HepG2 (cell line): Measurements from ENCODE around the gene PPP1R9B. TPM values are rescaled to one million over a fixed set of nuclear protein-coding genes. Genes with fewer than 3 reads are reported as not detected.

Experiments
- ATAC-seq: fragments of 200-7000 bp; cut with Tn5 transposase; 3 replicates; pipeline ENCODE4 v1.9.1; 2020; ENCODE audit warnings: mild to moderate bottlenecking, moderate library complexity
- BruUV-seq: library from RNA; stranded (reverse); fragments of 400-500 nt; replicated peaks from 2 replicates; lab custom pipeline; 2021; lab: Mats Ljungman, UMichigan
- CTCF ChIA-PET: fragments of 300-600 bp; formaldehyde crosslinking; extraction: SDS; loops from one replicate; lab custom pipeline; 2021; ENCODE audit warnings: low total read pairs, inconsistent platforms, low intra/inter-chr PET ratio; lab: Yijun Ruan, JAX
- POLR2A ChIA-PET: fragments of 350-600 bp; sonication (Branson Sonifier 250); formaldehyde crosslinking; loops from one replicate; lab custom pipeline; 2020; ENCODE audit warnings: antibody characterized with exemption, inconsistent platforms; lab: Yijun Ruan, JAX
- DNase-seq: peaks from one replicate; pipeline ENCODE4 v3.0.0-alpha.2; 2015; ENCODE audit warnings: low spot score
- FAIRE-seq: peaks from 3 replicates; lab custom pipeline; 2011; peaks lifted over from hg19 to GRCh38; lab: Jason Lieb, UNC
- H2AFZ ChIP-seq: one replicate; pipeline ENCODE4 v1.6.1; 2011; ENCODE audit warnings: low read length, inconsistent platforms
- H3K27ac ChIP-seq: fragments of 300-600 bp; 3 replicates; pipeline ENCODE4 v1.8.0; 2011; ENCODE audit warnings: mixed run types, mild to moderate bottlenecking, mixed read lengths, low read length, inconsistent platforms; ENCODE audit not compliant: insufficient read depth; ENCODE audit errors: extremely low read length
- H3K27me3 ChIP-seq, 2 experiments: fragments of 200-600 bp in 1 of 2; 2 replicates in 1 of 2; 3 replicates in 1 of 2; pipeline versions ENCODE4 v1.6.0 to v1.8.0; 2011; ENCODE audit warnings: low read length in 2 of 2, mild to moderate bottlenecking in 2 of 2, moderate library complexity in 2 of 2, inconsistent platforms in 1 of 2; ENCODE audit not compliant: insufficient read depth in 2 of 2, control insufficient read depth in 1 of 2
- H3K36me3 ChIP-seq, 2 experiments: fragments of 200-600 bp in 1 of 2; replicated peaks in 1 of 2; 2 replicates in 1 of 2; 3 replicates in 1 of 2; pipeline versions ENCODE4 v1.5.1 to v1.8.0; 2011; ENCODE audit warnings: low read length in 2 of 2, inconsistent platforms in 1 of 2; ENCODE audit not compliant: insufficient read depth in 2 of 2, control insufficient read depth in 1 of 2
- H3K4me1 ChIP-seq: 2 replicates; pipeline ENCODE4 v1.5.1; 2012; ENCODE audit warnings: low read length, inconsistent platforms; ENCODE audit not compliant: insufficient read depth
- H3K4me2 ChIP-seq: 2 replicates; pipeline ENCODE4 v1.6.0; 2011; ENCODE audit warnings: low read depth, low read length, inconsistent platforms
- H3K4me3 ChIP-seq, 3 experiments: fragments of 200-600 bp in 1 of 3; sonication (generic), shearing (Covaris generic) in 1 of 3; replicated peaks in 1 of 3; 2 replicates each; pipeline ENCODE4 v1.5.1; 2011 to 2016; ENCODE audit warnings: low read length in 3 of 3, inconsistent platforms in 2 of 3, low read depth in 2 of 3, mild to moderate bottlenecking in 2 of 3, control low read depth in 1 of 3, mixed read lengths in 1 of 3; ENCODE audit not compliant: insufficient read depth in 1 of 3
- H3K79me2 ChIP-seq: one replicate; pipeline ENCODE4 v1.6.1; 2011; ENCODE audit warnings: low read length, inconsistent platforms; ENCODE audit not compliant: insufficient read depth
- H3K9ac ChIP-seq: 2 replicates; pipeline ENCODE4 v1.6.0; 2011; ENCODE audit warnings: mild to moderate bottlenecking, low read depth, low read length, inconsistent platforms; ENCODE audit not compliant: insufficient read depth
- H3K9me3 ChIP-seq: 2 replicates; pipeline ENCODE4 v1.5.1; 2012; ENCODE audit warnings: mild to moderate bottlenecking, low read length
- H4K20me1 ChIP-seq: 2 replicates; pipeline ENCODE4 v1.6.0; 2011; ENCODE audit warnings: inconsistent platforms, mild to moderate bottlenecking, low read length, moderate library complexity; ENCODE audit not compliant: insufficient read depth
- CHD2 ChIP-seq: IDR thresholded peaks from 2 replicates; pipeline ENCODE4 v1.6.1; 2011; ENCODE audit warnings: low read depth, low read length, improper control_type of control experiment
- FOSL1 ChIP-seq: sonication (generic); formaldehyde crosslinking; IDR thresholded peaks from 2 replicates; pipeline ENCODE4 v1.9.0; 2021; ENCODE audit warnings: missing genetic modification reagents, borderline replicate concordance
- HNRNPH1 ChIP-seq: fragments of 200-400 bp; formaldehyde crosslinking; optimal IDR thresholded peaks from 2 replicates; pipeline ENCODE3; 2017; ENCODE audit warnings: mild to moderate bottlenecking, low read depth, low read length
- KDM5A ChIP-seq: fragments of 200-600 bp; sonication (generic); IDR thresholded peaks from 2 replicates; pipeline ENCODE4 v1.7.0; 2018; ENCODE audit warnings: antibody characterized with exemption, mild to moderate bottlenecking, low read length, borderline replicate concordance
- RFX3 ChIP-seq: IDR thresholded peaks from 2 replicates; pipeline ENCODE4 v1.6.1; 2016; ENCODE audit warnings: missing biosample characterization, missing genetic modification reagents
- ZNF33B ChIP-seq: sonication (generic); formaldehyde crosslinking; IDR thresholded peaks from 2 replicates; pipeline ENCODE4 v1.5.1; 2020; ENCODE audit warnings: mild to moderate bottlenecking, missing genetic modification reagents
- ZNF460 ChIP-seq: sonication (generic); formaldehyde crosslinking; IDR thresholded peaks from 2 replicates; pipeline ENCODE4 v1.5.1; 2020; ENCODE audit warnings: missing genetic modification reagents, mild to moderate bottlenecking, borderline replicate concordance
- ZNF75D ChIP-seq: sonication (generic); formaldehyde crosslinking; IDR thresholded peaks from 2 replicates; pipeline ENCODE4 v1.8.1; 2023; ENCODE audit warnings: missing genetic modification reagents, mild to moderate bottlenecking, borderline replicate concordance
- ZNF891 ChIP-seq: sonication (generic); formaldehyde crosslinking; IDR thresholded peaks from 2 replicates; pipeline ENCODE4 v1.5.0; 2020; ENCODE audit warnings: mild to moderate bottlenecking, missing genetic modification reagents
- ZSCAN21 ChIP-seq: sonication (generic); formaldehyde crosslinking; IDR thresholded peaks from 2 replicates; pipeline ENCODE4 v1.8.0; 2022; ENCODE audit warnings: mild to moderate bottlenecking, missing genetic modification reagents, moderate library complexity, borderline replicate concordance
- WGBS: methylation state at CpG from one replicate; pipeline ENCODE4 v1.1.6; 2017; ENCODE audit warnings: low lambda C conversion rate; 5-methylcytosine and 5-hydroxymethylcytosine counted together
- in situ Hi-C: cut with HindIII; loops from 2 replicates; pipeline ENCODE4 v1.10.0; 2017; ENCODE audit warnings: low pct_unique_long_range_greater_than_20kb; ENCODE audit not compliant: extremely low pct_ligation_motif_present
- intact Hi-C: fragments of 100-400 bp; cut with micrococcal nuclease; formaldehyde crosslinking; loops from one replicate; pipeline ENCODE4 v1.10.0; 2022; ENCODE audit not compliant: unreplicated experiment
- polyA plus RNA-seq, 8 experiments: library from polyadenylated mRNA; depleted of rRNA in 3 of 8; stranded (reverse) in 7 of 8; unstranded in 1 of 8; fragments of >200 nt; fragmentation: Illumina TruSeq in 4 of 8; extraction: Trizol in 4 of 8; gene quantifications; 2 replicates each; pipeline versions ENCODE4 v1.2.1 to v1.2.3, GENCODE V29; 2011 to 2016; ENCODE audit warnings: low read depth in 4 of 8, missing spikeins in 1 of 8, mixed read lengths in 1 of 8; ENCODE audit not compliant: insufficient read depth in 1 of 8
- total RNA-seq, 5 experiments: library from RNA; depleted of rRNA; stranded (reverse); fragments of >200 nt; fragmentation: Illumina TruSeq; extraction: Trizol; gene quantifications; 2 replicates each; pipeline ENCODE4 v1.2.3, GENCODE V29; 2016; ENCODE audit warnings: low read depth in 1 of 5
- TF ChIP-seq, protein P1 (sequence below): sonication (generic); formaldehyde crosslinking; IDR thresholded peaks from 2 replicates; pipeline ENCODE4; 2020; ENCODE audit warnings: missing genetic modification reagents, mild to moderate bottlenecking, borderline replicate concordance
- TF ChIP-seq, protein P2 (sequence below): sonication (generic); formaldehyde crosslinking; IDR thresholded peaks from 2 replicates; pipeline ENCODE4 v1.4.0; 2020; ENCODE audit warnings: missing genetic modification reagents
- TF ChIP-seq, protein P3 (sequence below): sonication (generic); formaldehyde crosslinking; IDR thresholded peaks from 2 replicates; pipeline ENCODE4 v1.5.0; 2020; ENCODE audit warnings: mild to moderate bottlenecking, missing genetic modification reagents
- TF ChIP-seq, protein P4 (sequence below): sonication (generic); formaldehyde crosslinking; IDR thresholded peaks from 2 replicates; pipeline ENCODE4 v1.8.0; 2023; ENCODE audit warnings: mild to moderate bottlenecking, missing genetic modification reagents
- TF ChIP-seq, protein P5 (sequence below): sonication (generic); formaldehyde crosslinking; IDR thresholded peaks from 2 replicates; pipeline ENCODE4 v1.8.0; 2022; ENCODE audit warnings: missing genetic modification reagents, low read depth, mild to moderate bottlenecking, borderline replicate concordance

Gene PPP1R9B
- total and polyA plus RNA-seq, 2 of the 13 experiments (the other 11 are each of a cell fraction or from before 2014, with no cell fraction given) = 9.4 to 15.8 TPM

DNA sequence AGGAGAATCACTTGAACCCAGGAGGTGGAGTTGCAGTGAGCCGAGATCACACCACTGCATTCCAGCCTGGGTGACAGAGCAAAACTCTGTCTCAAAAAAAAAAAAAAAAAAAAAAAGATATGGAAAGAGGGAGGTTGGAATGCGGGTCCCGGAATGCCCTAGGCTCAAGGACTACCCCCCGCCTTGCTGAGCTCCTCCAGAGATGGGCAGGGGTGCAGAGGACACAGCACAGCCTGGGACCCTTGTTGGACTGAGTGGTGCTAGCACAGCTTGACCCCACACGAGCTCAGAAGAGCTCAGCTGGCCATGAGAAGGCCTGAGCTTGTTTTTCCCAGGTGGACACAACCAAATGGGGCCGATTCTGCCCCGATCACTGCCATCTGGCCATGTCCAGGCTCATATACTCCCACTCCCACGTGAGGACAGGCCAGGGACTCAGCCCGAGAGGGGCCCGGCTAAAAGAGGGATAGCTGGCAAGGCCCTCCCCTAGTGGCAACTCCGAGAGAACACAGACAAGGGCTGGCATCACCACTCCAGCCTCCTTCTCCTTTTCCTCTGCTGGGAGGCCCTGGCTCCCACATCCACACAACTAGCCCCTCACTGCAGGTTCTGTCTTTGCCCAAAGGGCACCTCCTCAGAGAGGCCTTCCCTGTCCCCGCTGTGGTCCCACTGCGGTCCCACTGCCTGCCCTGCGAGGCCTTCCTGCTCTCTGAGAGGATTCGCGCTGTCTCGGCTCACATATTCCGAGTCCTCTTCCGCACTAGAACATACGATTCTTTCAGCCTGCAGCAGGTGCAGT, 26.3 kb upstream of the PPP1R9B start:
- ChIA-PET POLR2A (no interaction called here), CTCF (interaction anchor here (1.9 to 3.4 kb wide), 2 partner anchors 7 to 24 kb away, joined by 8 to 11 read pairs; no protein-coding TSS in a partner anchor)
- H3K9ac ChIP-seq = no peak overlapping the region
- FAIRE-seq = no peak
- H3K4me3 ChIP-seq = no peak overlapping the region
- H3K27ac ChIP-seq = no peak overlapping the region
- H3K36me3 ChIP-seq = no peaks in the 10 kb centered on the region
- no peaks in the 10 kb centered on the region for H3K9me3 ChIP-seq
- H3K27me3 ChIP-seq = peaks cover 0 to 15% of the 10 kb centered on the region in 2 experiments; a peak in 2 of 5 replicates
- no peaks in the 10 kb centered on the region for H4K20me1 ChIP-seq
- intact Hi-C loops (no loop called here), in situ Hi-C loops (no loop called here)
- no peak for DNase-seq
- H3K4me1 ChIP-seq = peaks cover 84% of the 10 kb centered on the region
- 61% methylated on average over 18 of the region's 20 CpGs for WGBS
- H3K4me2 ChIP-seq = no peak overlapping the region
- no peak overlapping the region for H2AFZ ChIP-seq
- H3K79me2 ChIP-seq = no peaks in the 10 kb centered on the region
- BruUV-seq = no TSS peak
- peak; percentile 5; the same call in 1 of the 3 replicates for ATAC-seq
- TF ChIP-seq RFX3 (CRISPR knock-in tag) (no peak), CHD2 (no peak), ZSCAN21 (no peak), HNRNPH1 (no peak), FOSL1 (no peak), ZNF460 (peak; percentile 5; the same call in 1 of the 2 replicates), KDM5A (no peak), ZNF33B (CRISPR knock-in tag) (no peak), ZNF891 (CRISPR knock-in tag) (no peak), ZNF75D (no peak)
- TF ChIP-seq, protein P1, sequence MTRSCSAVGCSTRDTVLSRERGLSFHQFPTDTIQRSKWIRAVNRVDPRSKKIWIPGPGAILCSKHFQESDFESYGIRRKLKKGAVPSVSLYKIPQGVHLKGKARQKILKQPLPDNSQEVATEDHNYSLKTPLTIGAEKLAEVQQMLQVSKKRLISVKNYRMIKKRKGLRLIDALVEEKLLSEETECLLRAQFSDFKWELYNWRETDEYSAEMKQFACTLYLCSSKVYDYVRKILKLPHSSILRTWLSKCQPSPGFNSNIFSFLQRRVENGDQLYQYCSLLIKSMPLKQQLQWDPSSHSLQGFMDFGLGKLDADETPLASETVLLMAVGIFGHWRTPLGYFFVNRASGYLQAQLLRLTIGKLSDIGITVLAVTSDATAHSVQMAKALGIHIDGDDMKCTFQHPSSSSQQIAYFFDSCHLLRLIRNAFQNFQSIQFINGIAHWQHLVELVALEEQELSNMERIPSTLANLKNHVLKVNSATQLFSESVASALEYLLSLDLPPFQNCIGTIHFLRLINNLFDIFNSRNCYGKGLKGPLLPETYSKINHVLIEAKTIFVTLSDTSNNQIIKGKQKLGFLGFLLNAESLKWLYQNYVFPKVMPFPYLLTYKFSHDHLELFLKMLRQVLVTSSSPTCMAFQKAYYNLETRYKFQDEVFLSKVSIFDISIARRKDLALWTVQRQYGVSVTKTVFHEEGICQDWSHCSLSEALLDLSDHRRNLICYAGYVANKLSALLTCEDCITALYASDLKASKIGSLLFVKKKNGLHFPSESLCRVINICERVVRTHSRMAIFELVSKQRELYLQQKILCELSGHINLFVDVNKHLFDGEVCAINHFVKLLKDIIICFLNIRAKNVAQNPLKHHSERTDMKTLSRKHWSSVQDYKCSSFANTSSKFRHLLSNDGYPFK (CRISPR knock-in tag) = peak; percentile 36; the same call in 1 of the 2 replicates
- TF ChIP-seq, protein P2, sequence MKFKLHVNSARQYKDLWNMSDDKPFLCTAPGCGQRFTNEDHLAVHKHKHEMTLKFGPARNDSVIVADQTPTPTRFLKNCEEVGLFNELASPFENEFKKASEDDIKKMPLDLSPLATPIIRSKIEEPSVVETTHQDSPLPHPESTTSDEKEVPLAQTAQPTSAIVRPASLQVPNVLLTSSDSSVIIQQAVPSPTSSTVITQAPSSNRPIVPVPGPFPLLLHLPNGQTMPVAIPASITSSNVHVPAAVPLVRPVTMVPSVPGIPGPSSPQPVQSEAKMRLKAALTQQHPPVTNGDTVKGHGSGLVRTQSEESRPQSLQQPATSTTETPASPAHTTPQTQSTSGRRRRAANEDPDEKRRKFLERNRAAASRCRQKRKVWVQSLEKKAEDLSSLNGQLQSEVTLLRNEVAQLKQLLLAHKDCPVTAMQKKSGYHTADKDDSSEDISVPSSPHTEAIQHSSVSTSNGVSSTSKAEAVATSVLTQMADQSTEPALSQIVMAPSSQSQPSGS = no peak
- TF ChIP-seq, protein P3, sequence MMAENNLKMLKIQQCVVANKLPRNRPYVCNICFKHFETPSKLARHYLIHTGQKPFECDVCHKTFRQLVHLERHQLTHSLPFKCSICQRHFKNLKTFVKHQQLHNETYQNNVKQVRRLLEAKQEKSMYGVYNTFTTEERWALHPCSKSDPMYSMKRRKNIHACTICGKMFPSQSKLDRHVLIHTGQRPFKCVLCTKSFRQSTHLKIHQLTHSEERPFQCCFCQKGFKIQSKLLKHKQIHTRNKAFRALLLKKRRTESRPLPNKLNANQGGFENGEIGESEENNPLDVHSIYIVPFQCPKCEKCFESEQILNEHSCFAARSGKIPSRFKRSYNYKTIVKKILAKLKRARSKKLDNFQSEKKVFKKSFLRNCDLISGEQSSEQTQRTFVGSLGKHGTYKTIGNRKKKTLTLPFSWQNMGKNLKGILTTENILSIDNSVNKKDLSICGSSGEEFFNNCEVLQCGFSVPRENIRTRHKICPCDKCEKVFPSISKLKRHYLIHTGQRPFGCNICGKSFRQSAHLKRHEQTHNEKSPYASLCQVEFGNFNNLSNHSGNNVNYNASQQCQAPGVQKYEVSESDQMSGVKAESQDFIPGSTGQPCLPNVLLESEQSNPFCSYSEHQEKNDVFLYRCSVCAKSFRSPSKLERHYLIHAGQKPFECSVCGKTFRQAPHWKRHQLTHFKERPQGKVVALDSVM (CRISPR knock-in tag) = no peak
- TF ChIP-seq, protein P4, sequence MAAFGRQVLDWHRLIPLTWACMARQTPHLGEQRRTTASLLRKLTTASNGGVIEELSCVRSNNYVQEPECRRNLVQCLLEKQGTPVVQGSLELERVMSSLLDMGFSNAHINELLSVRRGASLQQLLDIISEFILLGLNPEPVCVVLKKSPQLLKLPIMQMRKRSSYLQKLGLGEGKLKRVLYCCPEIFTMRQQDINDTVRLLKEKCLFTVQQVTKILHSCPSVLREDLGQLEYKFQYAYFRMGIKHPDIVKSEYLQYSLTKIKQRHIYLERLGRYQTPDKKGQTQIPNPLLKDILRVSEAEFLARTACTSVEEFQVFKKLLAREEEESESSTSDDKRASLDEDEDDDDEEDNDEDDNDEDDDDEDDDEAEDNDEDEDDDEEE (CRISPR knock-in tag) = peak; percentile 45; the same call in 1 of the 2 replicates
- TF ChIP-seq, protein P5, sequence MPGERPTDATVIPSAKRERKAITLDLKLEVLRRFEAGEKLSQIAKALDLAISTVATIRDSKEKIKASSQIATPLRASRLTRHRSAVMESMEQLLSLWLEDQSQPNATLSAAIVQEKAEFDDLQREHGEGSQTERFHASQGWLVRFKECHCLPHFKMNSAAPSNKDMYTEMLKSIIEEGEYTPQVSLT = no peak
